ENCODE measurements around the gene ZYG11A. TPM values are rescaled to one million over a fixed set of nuclear protein-coding genes. Genes with fewer than 3 reads are reported as not detected.

Gene ZYG11A
- total RNA-seq, 2 experiments from 2014 or later: 0.11 to 0.16 TPM

DNA sequence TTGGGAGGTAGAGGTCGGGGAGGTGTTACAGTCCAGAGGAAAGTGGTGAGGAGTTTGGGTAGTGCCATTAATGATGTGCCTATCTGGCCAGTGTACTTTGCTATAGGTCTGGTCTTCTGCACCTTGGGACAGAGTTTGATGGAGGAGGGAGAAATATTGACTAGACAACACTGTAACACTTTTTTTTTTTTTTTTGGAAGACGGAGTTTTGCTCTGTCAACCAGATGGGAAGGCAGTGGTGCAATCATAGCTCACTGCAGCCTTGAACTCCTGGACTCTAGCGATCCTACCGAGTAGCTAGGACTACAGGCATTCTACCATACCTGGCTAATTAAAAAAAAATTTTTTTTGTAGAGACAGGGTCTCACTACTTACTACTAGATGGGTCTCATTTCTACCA lies 86.5 kb downstream of the ZYG11A start:
- no peaks in the 10 kb centered on the region for H3K27me3 Mint-ChIP-seq

DNA sequence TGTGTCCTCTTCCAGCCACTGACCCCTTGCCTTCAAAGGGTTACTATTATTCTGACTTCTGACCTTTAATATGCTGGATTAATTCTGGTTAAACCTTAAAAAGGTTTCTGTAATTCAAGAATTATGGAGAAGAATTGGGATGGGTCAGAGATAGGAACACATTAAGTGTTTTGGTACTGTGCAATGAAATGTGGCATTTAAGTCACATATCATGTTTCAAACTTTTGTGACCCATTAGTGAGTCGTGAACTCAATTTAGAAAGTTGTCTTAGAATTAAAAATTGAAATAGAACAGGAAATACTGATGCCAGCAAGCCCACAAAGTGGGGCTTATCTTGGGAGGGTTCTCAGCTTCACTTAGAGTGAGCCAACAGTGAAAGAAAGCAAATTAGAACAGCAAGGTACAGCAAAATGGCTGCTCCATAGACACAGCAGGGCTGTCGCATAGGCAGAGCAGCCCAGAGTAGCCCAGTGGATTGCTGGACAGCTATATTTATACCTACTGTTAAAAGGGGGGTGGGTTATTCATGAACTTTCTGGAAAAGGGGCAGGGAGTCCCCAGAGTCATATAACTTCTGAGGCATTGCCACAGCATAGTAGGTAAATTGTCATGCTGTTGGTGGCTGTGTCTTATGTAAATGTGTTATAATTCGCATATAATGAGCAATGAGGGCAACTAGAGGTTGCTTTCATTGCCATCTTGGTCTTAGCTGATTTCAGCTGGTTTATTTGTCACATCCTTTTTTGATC lies 95.0 kb downstream of the ZYG11A start:
- Histone ChIP-seq H3K9me3 (ENCODE audit: control insufficient read depth in 1 of 2, insufficient read depth in 1 of 2, low read length in 2 of 2) (no peaks in the 10 kb centered on the region), H3K4me3 (ENCODE audit: low read length) (no peak overlapping the region), H3K27me3 (ENCODE audit: control insufficient read depth in 1 of 2, insufficient read depth in 2 of 2, low read length in 2 of 2) (no peaks in the 10 kb centered on the region), H3K4me1 (ENCODE audit: insufficient read depth, low read length) (no peaks in the 10 kb centered on the region), H3K36me3 (ENCODE audit: insufficient read depth, low read length) (no peaks in the 10 kb centered on the region), H3K27ac (ENCODE audit: low read depth in 1 of 2, low read length in 2 of 2) (no peak overlapping the region)
- Mint-ChIP-seq H3K9me3 (no peaks in the 10 kb centered on the region), H3K27me3 (no peaks in the 10 kb centered on the region), H3K36me3 (ENCODE audit: low read depth) (peaks cover 8% of the 10 kb centered on the region), H3K4me3 (no peak overlapping the region), H3K4me1 (ENCODE audit: low read depth) (no peaks in the 10 kb centered on the region), H3K27ac (no peak overlapping the region)
- TF ChIP-seq, protein P1, sequence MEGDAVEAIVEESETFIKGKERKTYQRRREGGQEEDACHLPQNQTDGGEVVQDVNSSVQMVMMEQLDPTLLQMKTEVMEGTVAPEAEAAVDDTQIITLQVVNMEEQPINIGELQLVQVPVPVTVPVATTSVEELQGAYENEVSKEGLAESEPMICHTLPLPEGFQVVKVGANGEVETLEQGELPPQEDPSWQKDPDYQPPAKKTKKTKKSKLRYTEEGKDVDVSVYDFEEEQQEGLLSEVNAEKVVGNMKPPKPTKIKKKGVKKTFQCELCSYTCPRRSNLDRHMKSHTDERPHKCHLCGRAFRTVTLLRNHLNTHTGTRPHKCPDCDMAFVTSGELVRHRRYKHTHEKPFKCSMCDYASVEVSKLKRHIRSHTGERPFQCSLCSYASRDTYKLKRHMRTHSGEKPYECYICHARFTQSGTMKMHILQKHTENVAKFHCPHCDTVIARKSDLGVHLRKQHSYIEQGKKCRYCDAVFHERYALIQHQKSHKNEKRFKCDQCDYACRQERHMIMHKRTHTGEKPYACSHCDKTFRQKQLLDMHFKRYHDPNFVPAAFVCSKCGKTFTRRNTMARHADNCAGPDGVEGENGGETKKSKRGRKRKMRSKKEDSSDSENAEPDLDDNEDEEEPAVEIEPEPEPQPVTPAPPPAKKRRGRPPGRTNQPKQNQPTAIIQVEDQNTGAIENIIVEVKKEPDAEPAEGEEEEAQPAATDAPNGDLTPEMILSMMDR (IDR thresholded peaks at IDR 0.05): no peak
- intact Hi-C loops (cut with DNase I, micrococcal nuclease): no loop called here
- no peak for DNase-seq
- ChIA-PET CTCF (interaction anchor here (0.5 kb wide), 1 partner anchor 16 kb away, joined by 3 read pairs; no protein-coding TSS in a partner anchor), POLR2A (no interaction called here)
- no peak for ATAC-seq (ENCODE audit: poor library complexity)

More for the DNA sequence above, 86.5 kb downstream of the ZYG11A start:
- Mint-ChIP-seq H3K27ac (no peak overlapping the region), H3K36me3 (ENCODE audit: low read depth) (peaks cover 4% of the 10 kb centered on the region), H3K4me1 (ENCODE audit: low read depth) (peaks cover 34% of the 10 kb centered on the region), H3K4me3 (peak overlapping the region; percentile 5), H3K9me3 (no peaks in the 10 kb centered on the region)
- no peak overlapping the region for H3K4me3 ChIP-seq (ENCODE audit: low read length)
- peaks cover 22% of the 10 kb centered on the region for H3K4me1 ChIP-seq (ENCODE audit: insufficient read depth, low read length)
- intact Hi-C loops (cut with DNase I, micrococcal nuclease): loop anchor here (5.0 to 10.0 kb wide), 5 partner anchors 84 to 1126 kb away; partner anchors contain the start of genes MAGOH (in 1 of the 2), ORC1 (in 1 of the 2), PRPF38A (in 1 of the 2) and TCEANC2 (in 1 of the 2)
- TF ChIP-seq, protein P1 (IDR thresholded peaks at IDR 0.05): no peak
- ATAC-seq (ENCODE audit: poor library complexity) (no peak), DNase-seq (no peak)
- ChIA-PET POLR2A (no interaction called here), CTCF (no interaction called here)
- no peaks in the 10 kb centered on the region for H3K9me3 ChIP-seq (ENCODE audit: control insufficient read depth in 1 of 2, insufficient read depth in 1 of 2, low read length in 2 of 2)
- no peaks in the 10 kb centered on the region for H3K36me3 ChIP-seq (ENCODE audit: insufficient read depth, low read length)
- no peak overlapping the region for H3K27ac ChIP-seq (ENCODE audit: low read depth in 1 of 2, low read length in 2 of 2)
- H3K27me3 ChIP-seq (ENCODE audit: control insufficient read depth in 1 of 2, insufficient read depth in 2 of 2, low read length in 2 of 2): no peaks in the 10 kb centered on the region

DNA sequence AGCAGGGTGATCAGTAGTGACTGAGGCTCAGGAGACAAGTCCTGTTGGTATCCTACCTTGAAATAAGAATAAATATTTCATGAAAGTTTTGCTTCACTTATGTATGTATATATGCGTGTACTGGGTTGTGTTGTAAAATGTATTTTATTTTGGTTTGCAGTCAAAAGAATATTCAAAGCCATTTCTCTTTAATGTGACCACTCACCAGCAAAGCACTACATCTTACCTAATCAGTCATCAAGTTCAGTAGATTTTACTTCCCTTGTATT lies 95.6 kb downstream of the ZYG11A start:
- CTCF ChIA-PET: interaction anchor here (0.5 kb wide), 1 partner anchor 15 kb away, joined by 3 read pairs; no protein-coding TSS in a partner anchor

More for the DNA sequence above, 95.6 kb downstream of the ZYG11A start:
- H3K27me3 Mint-ChIP-seq: no peaks in the 10 kb centered on the region
- no peaks in the 10 kb centered on the region for H3K9me3 Mint-ChIP-seq
- DNase-seq: no peak
- Histone ChIP-seq H3K9me3 (ENCODE audit: control insufficient read depth in 1 of 2, insufficient read depth in 1 of 2, low read length in 2 of 2) (no peaks in the 10 kb centered on the region), H3K4me3 (ENCODE audit: low read length) (no peak overlapping the region), H3K27ac (ENCODE audit: low read depth in 1 of 2, low read length in 2 of 2) (no peak overlapping the region), H3K27me3 (ENCODE audit: control insufficient read depth in 1 of 2, insufficient read depth in 2 of 2, low read length in 2 of 2) (no peaks in the 10 kb centered on the region), H3K4me1 (ENCODE audit: insufficient read depth, low read length) (no peaks in the 10 kb centered on the region), H3K36me3 (ENCODE audit: insufficient read depth, low read length) (no peaks in the 10 kb centered on the region)
- POLR2A ChIA-PET: no interaction called here
- TF ChIP-seq, protein P1 (IDR thresholded peaks at IDR 0.05): no peak
- no peaks in the 10 kb centered on the region for H3K4me1 Mint-ChIP-seq (ENCODE audit: low read depth)
- no peak overlapping the region for H3K27ac Mint-ChIP-seq
- intact Hi-C loops (cut with DNase I, micrococcal nuclease): no loop called here
- H3K4me3 Mint-ChIP-seq: no peak overlapping the region
- peaks cover 8% of the 10 kb centered on the region for H3K36me3 Mint-ChIP-seq (ENCODE audit: low read depth)
- ATAC-seq (ENCODE audit: poor library complexity): no peak
